Fibroblast of mammary gland (primary cell): ENCODE data around the gene RAD51D.

Experiments used
- DNase-seq: peaks from one replicate; pipeline ENCODE4 v3.0.0-alpha.2; 2010; ENCODE audit warnings: low read depth
- H3K4me3 ChIP-seq: 2 replicates; pipeline ENCODE4 v1.5.1; 2011; ENCODE audit warnings: low read depth, mild to moderate bottlenecking, low read length, moderate library complexity; ENCODE audit not compliant: control insufficient read depth
- TF ChIP-seq, protein P1 (sequence below): conservative IDR thresholded peaks from 2 replicates; pipeline ENCODE4 v1.5.1; 2011; ENCODE audit warnings: low read depth, low read length, inconsistent platforms; ENCODE audit not compliant: control insufficient read depth, insufficient read depth

RAD51D gene

DNA sequence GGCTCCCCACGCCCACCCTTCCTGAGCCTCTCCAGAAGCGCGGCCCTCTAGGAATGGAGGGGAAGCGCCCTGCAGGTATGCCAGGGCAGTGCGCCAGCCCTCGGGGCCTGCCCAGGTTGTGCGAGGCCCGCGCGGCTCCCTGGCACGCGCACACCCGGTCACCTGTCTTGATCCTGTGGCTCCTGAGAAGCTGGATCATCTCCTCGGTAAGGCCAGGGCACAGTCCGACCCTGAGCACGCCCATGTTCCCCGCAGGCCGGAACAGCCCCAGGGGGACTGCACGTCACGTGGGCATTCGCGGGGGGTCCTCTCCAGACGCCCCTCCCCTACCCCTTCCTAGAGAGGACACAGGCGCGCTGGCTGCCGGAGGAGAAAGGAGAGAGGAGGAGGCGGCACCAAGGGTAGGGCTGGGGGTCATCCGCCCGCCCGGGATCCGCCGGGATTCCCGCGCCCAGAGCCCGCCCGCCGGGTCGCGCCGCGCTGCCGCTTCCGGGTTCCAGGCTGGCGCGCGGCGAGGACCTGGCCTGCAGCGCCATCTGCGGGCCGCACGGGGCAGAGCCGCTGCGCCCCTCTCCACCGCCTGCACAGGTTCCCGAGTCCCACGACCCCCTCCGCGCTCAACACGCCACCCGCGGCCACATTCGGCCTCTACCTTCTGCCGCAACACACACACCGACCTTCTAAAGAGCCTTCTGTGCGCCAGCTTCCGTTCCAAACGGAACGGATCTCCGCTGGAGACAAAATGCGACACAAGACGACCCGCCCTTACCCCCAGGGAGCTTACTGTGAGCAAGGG lies at the start of gene RAD51D:
RAD51D (minus strand) TSS at position 491 of the 796 bp plus-strand sequence; CDS start at position 244, 247 bp downstream.
- TF ChIP-seq, protein P1, sequence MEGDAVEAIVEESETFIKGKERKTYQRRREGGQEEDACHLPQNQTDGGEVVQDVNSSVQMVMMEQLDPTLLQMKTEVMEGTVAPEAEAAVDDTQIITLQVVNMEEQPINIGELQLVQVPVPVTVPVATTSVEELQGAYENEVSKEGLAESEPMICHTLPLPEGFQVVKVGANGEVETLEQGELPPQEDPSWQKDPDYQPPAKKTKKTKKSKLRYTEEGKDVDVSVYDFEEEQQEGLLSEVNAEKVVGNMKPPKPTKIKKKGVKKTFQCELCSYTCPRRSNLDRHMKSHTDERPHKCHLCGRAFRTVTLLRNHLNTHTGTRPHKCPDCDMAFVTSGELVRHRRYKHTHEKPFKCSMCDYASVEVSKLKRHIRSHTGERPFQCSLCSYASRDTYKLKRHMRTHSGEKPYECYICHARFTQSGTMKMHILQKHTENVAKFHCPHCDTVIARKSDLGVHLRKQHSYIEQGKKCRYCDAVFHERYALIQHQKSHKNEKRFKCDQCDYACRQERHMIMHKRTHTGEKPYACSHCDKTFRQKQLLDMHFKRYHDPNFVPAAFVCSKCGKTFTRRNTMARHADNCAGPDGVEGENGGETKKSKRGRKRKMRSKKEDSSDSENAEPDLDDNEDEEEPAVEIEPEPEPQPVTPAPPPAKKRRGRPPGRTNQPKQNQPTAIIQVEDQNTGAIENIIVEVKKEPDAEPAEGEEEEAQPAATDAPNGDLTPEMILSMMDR: no peak
- peak; percentile 46 for DNase-seq
- H3K4me3 ChIP-seq: peak within 1 kb of the TSS; percentile 84

- TF ChIP-seq, protein P1: no peak
- H3K4me3 ChIP-seq: no peak overlapping the region
- peak; percentile 67 for DNase-seq
Observed at GRCh38 chr17:35167666-35168065, 48.0 kb upstream of the RAD51D start.

DNA sequence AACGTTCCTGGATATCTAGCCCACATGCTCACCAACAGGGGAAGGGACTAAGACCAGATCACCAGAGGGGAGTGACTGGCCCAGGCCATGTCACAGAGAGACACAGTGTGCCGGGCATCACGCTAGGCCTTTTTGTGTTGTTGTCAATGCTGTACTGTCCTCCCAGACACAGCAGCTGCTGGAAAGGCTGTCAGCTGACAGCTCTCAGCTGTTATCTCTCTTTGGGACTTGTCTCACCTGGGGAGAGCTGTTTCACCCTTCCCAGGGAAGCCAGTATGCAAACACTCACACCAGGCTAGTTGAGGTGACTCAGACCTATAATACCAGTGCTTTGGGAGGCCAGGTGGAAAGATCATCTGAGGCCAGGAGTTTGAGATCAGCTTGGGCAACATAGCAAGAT lies 47.4 kb upstream of the RAD51D start:
- no peak overlapping the region for H3K4me3 ChIP-seq
- TF ChIP-seq, protein P1: no peak
- no peak for DNase-seq

- TF ChIP-seq, protein P1: no peak
- DNase-seq: no peak
- no peak overlapping the region for H3K4me3 ChIP-seq
Observed at GRCh38 chr17:35166526-35166925, 46.9 kb upstream of the RAD51D start.

- no peak overlapping the region for H3K4me3 ChIP-seq
- TF ChIP-seq, protein P1: no peak
- no peak for DNase-seq
Observed at GRCh38 chr17:35164716-35165115, 45.1 kb upstream of the RAD51D start.

DNA sequence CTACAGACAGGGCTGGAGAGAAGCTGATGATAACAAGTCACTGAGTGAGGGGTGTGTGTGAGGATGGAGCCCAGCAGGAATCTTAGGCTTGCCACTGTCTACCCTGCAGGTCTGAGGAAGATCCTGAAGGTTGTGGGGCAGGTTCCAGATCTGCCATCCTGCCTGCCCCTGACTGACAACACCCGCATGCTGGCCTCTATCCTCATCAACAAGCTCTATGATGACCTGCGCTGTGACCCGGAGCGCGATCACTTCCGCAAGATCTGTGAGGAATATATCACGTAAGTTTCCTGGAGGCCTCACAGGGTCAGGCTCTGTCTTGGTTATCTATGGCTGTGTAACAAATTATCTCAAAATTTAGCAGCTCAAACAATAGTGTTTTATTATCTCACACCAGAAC lies 44.2 kb upstream of the RAD51D start:
- no peak overlapping the region for H3K4me3 ChIP-seq
- TF ChIP-seq, protein P1: no peak
- DNase-seq: no peak
